ENCODE data around the gene RIMBP2.

GRCh38 chr12:130655881-130656280, 60.2 kb downstream of the RIMBP2 start:
- TF ChIP-seq, protein P1, sequence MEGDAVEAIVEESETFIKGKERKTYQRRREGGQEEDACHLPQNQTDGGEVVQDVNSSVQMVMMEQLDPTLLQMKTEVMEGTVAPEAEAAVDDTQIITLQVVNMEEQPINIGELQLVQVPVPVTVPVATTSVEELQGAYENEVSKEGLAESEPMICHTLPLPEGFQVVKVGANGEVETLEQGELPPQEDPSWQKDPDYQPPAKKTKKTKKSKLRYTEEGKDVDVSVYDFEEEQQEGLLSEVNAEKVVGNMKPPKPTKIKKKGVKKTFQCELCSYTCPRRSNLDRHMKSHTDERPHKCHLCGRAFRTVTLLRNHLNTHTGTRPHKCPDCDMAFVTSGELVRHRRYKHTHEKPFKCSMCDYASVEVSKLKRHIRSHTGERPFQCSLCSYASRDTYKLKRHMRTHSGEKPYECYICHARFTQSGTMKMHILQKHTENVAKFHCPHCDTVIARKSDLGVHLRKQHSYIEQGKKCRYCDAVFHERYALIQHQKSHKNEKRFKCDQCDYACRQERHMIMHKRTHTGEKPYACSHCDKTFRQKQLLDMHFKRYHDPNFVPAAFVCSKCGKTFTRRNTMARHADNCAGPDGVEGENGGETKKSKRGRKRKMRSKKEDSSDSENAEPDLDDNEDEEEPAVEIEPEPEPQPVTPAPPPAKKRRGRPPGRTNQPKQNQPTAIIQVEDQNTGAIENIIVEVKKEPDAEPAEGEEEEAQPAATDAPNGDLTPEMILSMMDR (IDR thresholded peaks at IDR 0.05): no peak
- no peak for TF ChIP-seq POLR2A (IDR thresholded peaks at IDR 0.05)

Measured in uterus (tissue), 2 donors.